GM12872 (cell line): ENCODE measurements around the gene LPCAT3.

Source experiments
- CTCF ChIP-seq: IDR thresholded peaks from 3 replicates; pipeline ENCODE4 v1.5.1; 2011; ENCODE audit warnings: low read depth, mild to moderate bottlenecking, low read length, moderate library complexity; ENCODE audit not compliant: insufficient read depth

Gene LPCAT3

DNA sequence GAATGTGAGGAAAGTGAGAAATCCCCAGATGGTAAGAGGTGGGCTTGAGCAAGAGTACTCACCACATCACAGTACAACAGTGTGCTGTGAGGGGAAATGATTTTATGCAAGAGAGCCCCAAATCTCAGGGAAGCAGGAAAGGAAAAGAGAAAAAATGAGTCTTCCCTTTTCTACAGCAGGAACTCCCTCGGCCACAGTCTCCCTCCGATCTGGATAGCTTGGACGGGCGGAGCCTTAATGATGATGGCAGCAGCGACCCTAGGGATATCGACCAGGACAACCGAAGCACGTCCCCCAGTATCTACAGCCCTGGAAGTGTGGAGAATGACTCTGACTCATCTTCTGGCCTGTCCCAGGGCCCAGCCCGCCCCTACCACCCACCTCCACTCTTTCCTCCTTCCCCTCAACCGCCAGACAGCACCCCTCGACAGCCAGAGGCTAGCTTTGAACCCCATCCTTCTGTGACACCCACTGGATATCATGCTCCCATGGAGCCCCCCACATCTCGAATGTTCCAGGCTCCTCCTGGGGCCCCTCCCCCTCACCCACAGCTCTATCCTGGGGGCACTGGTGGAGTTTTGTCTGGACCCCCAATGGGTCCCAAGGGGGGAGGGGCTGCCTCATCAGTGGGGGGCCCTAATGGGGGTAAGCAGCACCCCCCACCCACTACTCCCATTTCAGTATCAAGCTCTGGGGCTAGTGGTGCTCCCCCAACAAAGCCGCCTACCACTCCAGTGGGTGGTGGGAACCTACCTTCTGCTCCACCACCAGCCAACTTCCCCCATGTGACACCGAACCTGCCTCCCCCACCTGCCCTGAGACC, 82.7 kb downstream of the LPCAT3 start:
- TF ChIP-seq CTCF = no peak

- TF ChIP-seq CTCF = no peak
Observed at GRCh38 chr12:6934110-6934509, 84.2 kb downstream of the LPCAT3 start.

- no peak for TF ChIP-seq CTCF
Observed at GRCh38 chr12:6932766-6933165, 85.5 kb downstream of the LPCAT3 start.

DNA sequence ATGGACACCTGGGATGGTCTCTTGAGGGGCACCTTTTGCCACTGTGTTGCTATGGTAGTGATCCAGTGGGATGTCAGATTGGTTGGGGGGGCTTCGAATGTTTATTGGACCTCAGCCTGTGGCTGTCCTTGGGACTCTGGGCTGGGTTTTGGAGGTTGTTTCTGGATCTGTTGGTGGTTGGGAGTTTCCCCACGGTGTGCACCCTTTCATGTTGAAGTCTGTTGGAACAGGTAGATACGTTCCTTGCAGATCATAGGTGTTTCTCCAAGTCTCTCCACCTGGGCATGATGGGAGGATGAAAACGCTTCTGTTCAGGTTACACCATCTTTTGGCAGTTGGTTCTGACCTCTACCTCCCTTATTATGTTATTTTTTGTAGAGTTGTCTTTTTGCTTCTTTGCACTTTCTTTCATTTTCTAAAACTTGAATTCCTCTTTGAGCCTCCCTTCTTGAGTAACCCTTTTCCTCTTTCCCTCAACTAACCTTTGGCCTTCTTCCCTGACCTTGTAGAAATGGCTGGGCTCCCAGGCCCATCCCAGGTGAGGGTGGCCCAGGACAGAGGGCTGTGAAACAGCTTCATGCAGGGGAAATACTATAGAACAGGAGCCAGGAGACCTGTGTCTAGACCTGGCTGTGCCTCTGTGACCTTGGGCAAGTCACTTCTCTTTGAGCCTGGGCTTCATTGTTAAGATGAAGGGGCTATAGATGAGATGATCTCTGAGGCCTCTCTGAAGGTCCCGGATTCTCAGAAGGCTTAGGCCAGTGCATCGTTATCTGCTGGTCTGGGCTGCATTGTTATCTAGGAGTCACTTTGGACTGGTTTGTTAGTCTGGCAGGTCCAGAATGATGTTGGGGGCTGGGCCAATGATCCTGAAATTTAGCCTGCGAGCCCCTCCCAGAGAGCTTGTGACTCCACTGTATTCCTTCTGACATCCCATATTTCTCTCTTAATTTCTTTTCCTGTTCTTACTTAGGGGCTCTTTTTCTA, 88.5 kb downstream of the LPCAT3 start:
- no peak for TF ChIP-seq CTCF

- no peak for TF ChIP-seq CTCF
Observed at GRCh38 chr12:6928703-6929407, 89.4 kb downstream of the LPCAT3 start.

GRCh38 chr12:6928022-6928702, 90.1 kb downstream of the LPCAT3 start:
- no peak for TF ChIP-seq CTCF
